Activated CD4-positive, alpha-beta T cell treated with anti-CD3 and anti-CD28 coated beads, Interleukin-2, amount 10 ng/mL, durations not matched to agents 7 days and 5 days (primary cell): Measurements from ENCODE around the gene ST6GALNAC3. TPM values are rescaled to one million over a fixed set of nuclear protein-coding genes. Genes with fewer than 3 reads are reported as not detected.

ENCODE experiments used
- CTCF ChIA-PET: fragments of 350-600 bp; sonication (Branson Sonifier 250); formaldehyde crosslinking; loops from one replicate; lab custom pipeline; 2021; ENCODE audit warnings: antibody characterized with exemption; lab: Charles Lee
- POLR2A ChIA-PET: fragments of 350-600 bp; sonication (Branson Sonifier 250); formaldehyde crosslinking; loops from one replicate; lab custom pipeline; 2021; ENCODE audit warnings: antibody characterized with exemption; lab: Charles Lee
- DNase-seq: peaks from one replicate; pipeline ENCODE4 v3.0.0-alpha.2; 2020
- H3K27ac Mint-ChIP-seq: one replicate; pipeline ENCODE4 v1.8.0; 2021; ENCODE audit warnings: mild to moderate bottlenecking, moderate library complexity, mixed read lengths
- H3K27me3 Mint-ChIP-seq: one replicate; pipeline ENCODE4 v1.8.0; 2021; ENCODE audit warnings: mixed read lengths
- H3K36me3 Mint-ChIP-seq: one replicate; pipeline ENCODE4 v1.8.0; 2021; ENCODE audit warnings: low read depth, mixed read lengths
- H3K4me1 Mint-ChIP-seq: one replicate; pipeline ENCODE4 v1.8.0; 2021; ENCODE audit warnings: mixed read lengths
- H3K4me3 Mint-ChIP-seq: one replicate; pipeline ENCODE4 v1.8.0; 2021; ENCODE audit warnings: mild to moderate bottlenecking, moderate library complexity, mixed read lengths
- H3K9me3 Mint-ChIP-seq: one replicate; pipeline ENCODE4 v1.8.0; 2021; ENCODE audit warnings: mixed read lengths
- total RNA-seq, 2 experiments: library from RNA; stranded (reverse); gene quantifications; one replicate each; pipeline ENCODE4 v1.2.3, GENCODE V29; 2021

ST6GALNAC3 gene
- total RNA-seq, 2 experiments from 2014 or later: 0.02 to 0.25 TPM

DNA sequence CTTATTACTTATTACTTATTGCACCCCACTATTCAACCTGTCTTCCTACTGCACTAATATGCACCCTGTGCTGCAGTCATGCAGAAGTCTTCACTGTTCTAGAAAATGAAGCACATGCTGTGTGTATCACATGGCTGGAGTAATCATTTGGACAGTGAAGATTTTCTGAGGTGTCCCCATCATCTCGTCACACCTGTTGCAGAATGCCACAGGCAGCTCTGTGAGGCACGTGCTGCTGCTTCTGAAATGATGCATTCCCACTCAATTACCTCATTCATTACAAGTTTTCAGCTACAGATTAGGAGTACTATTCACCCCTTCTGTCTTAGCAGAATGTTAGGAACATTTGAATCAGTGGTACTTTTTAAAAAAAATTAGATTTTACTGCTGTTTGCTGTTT is 467.1 kb downstream of the ST6GALNAC3 start:
- ChIA-PET POLR2A (no interaction called here), CTCF (no interaction called here)
- no peaks in the 10 kb centered on the region for H3K4me1 Mint-ChIP-seq
- no peak for DNase-seq
- no peak overlapping the region for H3K27ac Mint-ChIP-seq
- no peaks in the 10 kb centered on the region for H3K36me3 Mint-ChIP-seq
- peaks cover 3% of the 10 kb centered on the region for H3K27me3 Mint-ChIP-seq
- H3K9me3 Mint-ChIP-seq: no peaks in the 10 kb centered on the region
- H3K4me3 Mint-ChIP-seq: no peak overlapping the region

DNA sequence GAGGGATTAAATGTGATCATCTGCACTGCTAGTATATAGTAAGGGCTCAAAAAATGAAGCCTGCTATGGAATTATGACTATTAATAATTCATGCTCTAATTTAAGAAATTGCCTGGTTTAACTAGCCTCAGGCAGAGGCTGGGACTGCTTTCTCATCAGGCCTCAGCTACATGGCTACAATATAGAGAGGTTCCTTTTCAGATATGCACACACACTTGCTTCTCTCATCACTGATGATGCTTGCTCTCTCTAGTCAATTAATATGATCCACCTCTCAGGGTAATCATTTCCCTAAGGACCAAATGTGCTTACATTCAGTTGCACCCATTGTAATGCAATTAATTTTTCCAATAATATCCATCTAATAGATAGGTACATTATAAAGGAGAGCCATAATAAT is 467.8 kb downstream of the ST6GALNAC3 start:
- CTCF ChIA-PET: no interaction called here
- Mint-ChIP-seq H3K9me3 (no peaks in the 10 kb centered on the region), H3K4me1 (no peaks in the 10 kb centered on the region), H3K27me3 (peaks cover under 1% of the 10 kb centered on the region), H3K4me3 (no peak overlapping the region), H3K36me3 (no peaks in the 10 kb centered on the region), H3K27ac (no peak overlapping the region)
- POLR2A ChIA-PET: no interaction called here
- DNase-seq: no peak

DNA sequence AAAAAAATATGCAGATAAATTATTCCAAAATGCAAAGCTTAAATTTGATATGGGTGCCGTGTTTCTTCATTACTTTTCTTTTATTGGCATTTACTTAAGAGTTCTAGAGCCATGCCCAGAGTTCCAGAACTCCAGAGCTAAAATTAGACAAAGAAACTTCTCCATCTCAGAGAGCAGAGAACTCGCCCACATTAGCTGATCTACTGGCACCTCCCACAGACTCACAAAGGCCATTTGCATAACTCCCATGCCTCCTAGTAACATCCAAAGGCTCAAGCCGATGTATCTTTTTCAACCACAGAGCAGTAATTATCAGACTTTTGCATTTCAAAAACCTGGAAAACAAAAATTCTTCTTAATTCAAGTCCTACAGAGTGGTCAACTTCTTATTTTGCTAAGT is 468.9 kb downstream of the ST6GALNAC3 start:
- Mint-ChIP-seq H3K36me3 (no peaks in the 10 kb centered on the region), H3K4me3 (no peak overlapping the region), H3K4me1 (no peaks in the 10 kb centered on the region), H3K27me3 (no peaks in the 10 kb centered on the region), H3K9me3 (no peaks in the 10 kb centered on the region), H3K27ac (no peak overlapping the region)
- CTCF ChIA-PET: no interaction called here
- POLR2A ChIA-PET: no interaction called here
- no peak for DNase-seq

DNA sequence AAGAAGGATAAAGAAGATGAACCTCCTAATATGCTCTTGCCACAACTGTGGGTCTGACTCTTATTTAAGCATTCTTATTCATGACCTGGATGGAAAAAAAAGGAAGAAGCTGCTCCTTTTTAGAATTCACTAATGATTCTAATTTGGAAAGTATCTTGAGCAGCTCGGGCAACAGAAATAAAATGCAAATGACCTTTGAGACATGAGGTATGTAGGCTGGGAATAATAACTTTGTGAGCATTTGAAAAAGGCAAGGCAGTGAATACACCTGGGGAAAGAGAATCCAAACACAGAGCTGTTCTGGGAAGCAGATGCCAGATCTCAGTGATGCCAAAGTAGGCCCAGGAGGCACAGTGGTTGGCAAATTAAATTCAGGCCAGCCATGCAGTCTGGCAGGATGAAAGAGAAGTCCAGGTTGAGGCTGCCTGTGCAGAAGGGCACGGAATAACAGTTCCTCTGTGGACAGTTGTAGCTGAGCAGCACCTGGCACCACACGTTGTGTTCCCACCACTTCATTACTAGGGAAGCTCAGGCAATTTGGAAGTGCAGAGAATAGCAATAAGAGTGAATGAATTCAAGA is 471.9 kb downstream of the ST6GALNAC3 start:
- Mint-ChIP-seq H3K27ac (no peak overlapping the region), H3K36me3 (no peaks in the 10 kb centered on the region), H3K27me3 (no peaks in the 10 kb centered on the region), H3K4me1 (no peaks in the 10 kb centered on the region), H3K4me3 (no peak overlapping the region), H3K9me3 (no peaks in the 10 kb centered on the region)
- ChIA-PET POLR2A (interaction anchor here (0.6 kb wide), 1 partner anchor 266 kb away, joined by 3 read pairs; no protein-coding TSS in a partner anchor), CTCF (no interaction called here)
- DNase-seq: no peak

DNA sequence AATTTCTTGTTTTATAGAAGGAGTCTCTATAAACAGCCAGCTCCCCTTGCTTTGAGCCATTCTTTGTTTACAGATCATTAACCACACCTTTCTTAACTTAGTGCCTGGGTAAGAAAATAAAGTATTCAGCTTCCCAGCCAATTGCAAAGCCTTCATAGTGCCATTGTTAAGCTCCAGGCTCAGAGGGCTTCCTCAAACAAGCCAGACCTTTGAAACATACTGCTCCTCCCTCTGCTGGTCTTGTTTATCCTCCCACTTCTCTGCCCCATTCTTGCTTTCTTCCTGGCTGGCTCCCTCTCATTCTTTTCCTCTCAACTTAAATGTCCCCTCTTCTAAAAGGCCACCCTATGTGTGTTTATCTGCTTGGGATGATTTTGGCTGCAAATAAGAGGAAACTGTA is 473.4 kb downstream of the ST6GALNAC3 start:
- CTCF ChIA-PET: interaction anchor here (0.7 kb wide), 1 partner anchor 219 kb away, joined by 6 read pairs; no protein-coding TSS in a partner anchor
- no peaks in the 10 kb centered on the region for H3K27me3 Mint-ChIP-seq
- POLR2A ChIA-PET: no interaction called here

DNA sequence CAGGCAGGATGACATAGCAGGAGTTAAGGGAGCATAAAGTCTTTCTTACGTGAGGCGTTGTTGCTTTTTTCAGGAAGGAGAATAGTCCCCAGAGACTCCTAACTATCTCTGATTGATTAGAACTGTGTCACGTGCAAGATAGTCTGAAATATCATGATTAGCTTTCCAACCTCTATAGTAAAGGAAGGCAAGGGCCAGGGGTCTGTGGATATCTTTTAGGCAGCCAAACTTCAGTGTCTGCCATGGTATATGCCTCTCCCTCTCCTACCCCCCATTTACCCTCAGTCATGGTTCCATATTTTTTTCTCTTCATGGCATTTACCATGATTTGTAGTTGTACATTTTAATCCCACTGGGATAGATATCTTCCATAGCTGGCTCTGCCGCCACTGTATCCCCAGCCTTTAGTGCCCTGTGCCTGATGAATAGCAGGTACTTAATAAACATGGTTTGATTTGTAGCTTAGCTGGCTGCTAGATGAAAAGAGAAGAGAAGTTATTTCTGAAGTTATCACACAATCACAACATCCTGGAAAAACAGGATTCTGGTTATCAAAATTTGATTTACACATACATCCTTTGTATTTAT is 474.1 kb downstream of the ST6GALNAC3 start:
- H3K27ac Mint-ChIP-seq: no peak overlapping the region
- POLR2A ChIA-PET: no interaction called here
- H3K4me3 Mint-ChIP-seq: no peak overlapping the region
- no peaks in the 10 kb centered on the region for H3K36me3 Mint-ChIP-seq
- H3K9me3 Mint-ChIP-seq: no peaks in the 10 kb centered on the region
- CTCF ChIA-PET: no interaction called here
- H3K4me1 Mint-ChIP-seq: no peaks in the 10 kb centered on the region
- no peaks in the 10 kb centered on the region for H3K27me3 Mint-ChIP-seq
- no peak for DNase-seq

More for the DNA sequence above, 473.4 kb downstream of the ST6GALNAC3 start:
- no peak overlapping the region for H3K4me3 Mint-ChIP-seq
- H3K27ac Mint-ChIP-seq: no peak overlapping the region
- no peak for DNase-seq
- H3K9me3 Mint-ChIP-seq: no peaks in the 10 kb centered on the region
- no peaks in the 10 kb centered on the region for H3K36me3 Mint-ChIP-seq
- no peaks in the 10 kb centered on the region for H3K4me1 Mint-ChIP-seq

DNA sequence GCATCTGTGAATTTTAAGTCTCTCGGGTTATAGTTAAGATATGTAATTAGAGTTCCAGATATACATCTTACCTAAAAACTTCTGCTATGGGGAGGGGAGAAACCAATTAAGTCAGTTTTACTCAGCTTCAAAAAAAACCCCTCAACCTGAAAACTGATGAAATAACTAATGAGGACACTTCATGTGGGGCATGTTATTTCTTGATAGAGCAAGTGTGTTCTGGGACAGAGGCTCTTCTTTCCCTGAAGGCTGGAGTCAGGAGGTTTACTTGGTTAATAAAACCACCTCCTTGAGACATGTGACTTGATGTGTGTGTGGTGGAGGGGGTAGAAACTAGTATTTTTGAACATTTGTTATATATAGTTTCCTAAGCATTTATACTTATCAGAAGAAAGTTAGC is 479.7 kb downstream of the ST6GALNAC3 start:
- Mint-ChIP-seq H3K4me3 (no peak overlapping the region), H3K4me1 (no peaks in the 10 kb centered on the region), H3K27me3 (no peaks in the 10 kb centered on the region), H3K36me3 (no peaks in the 10 kb centered on the region), H3K9me3 (no peaks in the 10 kb centered on the region), H3K27ac (no peak overlapping the region)
- no peak for DNase-seq
- CTCF ChIA-PET: no interaction called here
- POLR2A ChIA-PET: no interaction called here

DNA sequence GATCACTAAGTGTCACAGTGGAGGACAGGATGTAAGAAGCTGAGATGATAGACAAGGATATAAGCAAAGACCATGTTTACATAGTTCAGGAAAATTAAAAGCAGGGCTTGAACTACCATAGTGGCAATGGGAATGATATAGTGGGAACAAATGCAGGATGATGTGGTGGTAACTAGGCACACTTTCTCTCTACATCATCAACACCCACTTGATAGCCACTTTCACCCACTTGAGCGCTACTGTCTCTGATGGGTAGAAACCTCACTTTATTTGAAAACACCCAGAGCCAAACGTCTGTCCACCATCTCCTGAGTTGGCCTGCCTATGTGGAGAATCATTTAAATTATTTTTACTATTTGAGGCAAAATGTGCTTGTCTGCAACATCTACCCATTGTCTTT is 487.7 kb downstream of the ST6GALNAC3 start:
- CTCF ChIA-PET: no interaction called here

DNA sequence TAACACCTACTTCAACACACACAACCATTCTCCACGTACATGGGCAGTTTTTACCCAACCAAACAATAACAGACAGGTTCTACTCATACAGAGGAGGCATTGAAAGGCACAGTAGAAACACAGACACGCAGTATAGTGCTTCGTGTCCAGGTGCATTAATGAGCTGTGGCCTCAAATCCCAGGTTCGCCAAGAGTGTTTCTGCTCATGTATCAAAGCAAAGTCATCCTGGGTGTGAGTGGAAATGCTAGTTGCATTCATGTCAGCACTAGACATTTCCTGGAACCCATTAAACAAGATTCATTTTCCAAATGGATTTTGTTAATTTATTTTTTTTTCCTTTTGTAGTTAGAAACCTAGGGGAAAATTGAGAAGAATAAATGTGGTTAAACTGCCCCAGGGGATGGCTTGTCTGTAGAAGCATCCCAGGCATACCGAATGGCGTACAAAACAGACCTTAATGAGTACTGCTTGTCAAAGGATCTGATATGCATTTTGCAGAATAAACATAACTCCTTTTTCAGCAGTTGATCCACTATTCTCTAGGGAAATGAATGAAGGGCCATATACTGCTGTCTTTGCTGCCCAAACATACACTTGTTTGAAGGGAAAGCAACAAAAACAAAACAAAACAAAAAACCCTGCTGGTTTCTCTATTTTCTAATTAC is 494.2 kb downstream of the ST6GALNAC3 start:
- POLR2A ChIA-PET: no interaction called here
- H3K4me3 Mint-ChIP-seq: no peak overlapping the region
- H3K27me3 Mint-ChIP-seq: no peaks in the 10 kb centered on the region
- H3K4me1 Mint-ChIP-seq: no peaks in the 10 kb centered on the region
- CTCF ChIA-PET: no interaction called here
- H3K36me3 Mint-ChIP-seq: no peaks in the 10 kb centered on the region
- DNase-seq: no peak
- no peaks in the 10 kb centered on the region for H3K9me3 Mint-ChIP-seq
- H3K27ac Mint-ChIP-seq: no peak overlapping the region

More for the DNA sequence above, 487.7 kb downstream of the ST6GALNAC3 start:
- POLR2A ChIA-PET: no interaction called here
- Mint-ChIP-seq H3K4me3 (no peak overlapping the region), H3K36me3 (no peaks in the 10 kb centered on the region), H3K27ac (no peak overlapping the region), H3K27me3 (peaks cover 4% of the 10 kb centered on the region), H3K9me3 (no peaks in the 10 kb centered on the region), H3K4me1 (no peaks in the 10 kb centered on the region)
- no peak for DNase-seq

DNA sequence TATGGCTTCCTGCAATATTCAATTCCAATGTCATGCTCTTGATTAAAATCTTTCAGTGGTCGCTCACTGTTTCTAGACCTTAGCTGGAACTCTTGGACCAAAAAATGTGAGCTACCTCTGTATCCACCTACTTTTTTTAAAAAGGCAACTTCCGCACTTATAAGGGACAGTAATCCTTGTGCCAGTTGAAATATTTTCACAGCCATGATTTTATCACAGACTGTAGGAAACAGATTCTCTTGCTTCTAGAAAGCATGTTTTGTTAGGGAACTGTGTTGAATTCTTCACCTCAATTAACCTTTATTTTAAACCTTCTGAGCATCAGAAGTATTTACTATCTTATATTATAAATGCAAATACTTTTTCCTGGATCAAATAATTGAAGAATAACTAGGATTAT is 496.7 kb downstream of the ST6GALNAC3 start:
- ChIA-PET CTCF (no interaction called here), POLR2A (no interaction called here)
- no peak overlapping the region for H3K4me3 Mint-ChIP-seq
- DNase-seq: no peak
- H3K9me3 Mint-ChIP-seq: no peaks in the 10 kb centered on the region
- H3K27me3 Mint-ChIP-seq: no peaks in the 10 kb centered on the region
- H3K4me1 Mint-ChIP-seq: no peaks in the 10 kb centered on the region
- no peak overlapping the region for H3K27ac Mint-ChIP-seq
- H3K36me3 Mint-ChIP-seq: no peaks in the 10 kb centered on the region

DNA sequence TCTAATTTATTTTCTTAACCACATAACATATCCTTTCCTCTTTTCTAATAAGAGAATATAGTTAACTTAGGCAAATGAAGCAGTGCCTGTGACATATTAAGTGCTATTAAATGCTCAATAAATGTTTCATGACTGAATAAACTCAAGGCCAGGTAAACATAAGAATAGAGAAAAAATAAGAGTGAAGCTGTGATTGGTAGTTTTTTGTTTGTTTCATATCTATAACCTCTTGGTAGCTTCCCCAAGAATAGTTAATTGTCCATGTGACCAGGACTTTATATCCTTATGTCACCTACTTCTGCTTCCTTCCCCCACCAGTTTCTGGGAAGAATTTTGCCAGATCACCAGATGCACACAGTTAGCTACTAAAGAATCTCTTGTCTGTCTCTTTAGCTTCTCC is 497.7 kb downstream of the ST6GALNAC3 start:
- Mint-ChIP-seq H3K27ac (no peak overlapping the region), H3K4me3 (no peak overlapping the region), H3K9me3 (no peaks in the 10 kb centered on the region), H3K27me3 (no peaks in the 10 kb centered on the region), H3K4me1 (peaks cover 2% of the 10 kb centered on the region), H3K36me3 (no peaks in the 10 kb centered on the region)
- CTCF ChIA-PET: interaction anchor here (0.5 kb wide), 1 partner anchor 379 kb away, joined by 3 read pairs; no protein-coding TSS in a partner anchor
- POLR2A ChIA-PET: no interaction called here
- DNase-seq: no peak

DNA sequence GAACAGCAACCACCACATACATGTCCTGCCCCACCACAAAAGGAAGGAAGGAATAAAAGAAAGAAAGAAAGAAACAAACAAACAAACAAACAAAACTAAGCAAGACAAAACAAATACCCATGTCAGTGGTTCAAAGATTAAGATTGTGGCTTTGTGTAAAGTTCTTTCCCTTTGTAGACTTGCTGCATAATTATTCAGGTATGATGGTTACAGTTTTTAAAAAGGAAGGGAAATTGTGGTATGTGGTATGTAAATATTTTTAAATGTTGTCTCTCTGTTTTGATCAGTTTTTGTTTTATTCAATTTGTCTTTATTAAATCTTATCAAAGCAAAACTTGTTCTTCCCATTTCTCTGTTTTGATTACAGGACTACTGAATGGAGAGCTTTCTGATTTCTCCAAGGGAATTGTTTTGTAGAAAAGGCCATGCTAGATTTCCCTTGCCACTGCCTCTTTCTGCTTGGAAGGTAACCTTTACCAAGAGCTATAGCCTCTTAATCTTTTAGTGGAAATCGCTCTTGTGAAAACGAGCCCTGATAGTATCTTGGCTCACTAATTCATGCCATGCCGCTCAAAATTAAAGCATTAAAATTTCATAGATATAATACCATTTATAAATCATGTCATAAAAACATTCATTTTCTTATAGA is 502.5 kb downstream of the ST6GALNAC3 start:
- no peak overlapping the region for H3K4me3 Mint-ChIP-seq

DNA sequence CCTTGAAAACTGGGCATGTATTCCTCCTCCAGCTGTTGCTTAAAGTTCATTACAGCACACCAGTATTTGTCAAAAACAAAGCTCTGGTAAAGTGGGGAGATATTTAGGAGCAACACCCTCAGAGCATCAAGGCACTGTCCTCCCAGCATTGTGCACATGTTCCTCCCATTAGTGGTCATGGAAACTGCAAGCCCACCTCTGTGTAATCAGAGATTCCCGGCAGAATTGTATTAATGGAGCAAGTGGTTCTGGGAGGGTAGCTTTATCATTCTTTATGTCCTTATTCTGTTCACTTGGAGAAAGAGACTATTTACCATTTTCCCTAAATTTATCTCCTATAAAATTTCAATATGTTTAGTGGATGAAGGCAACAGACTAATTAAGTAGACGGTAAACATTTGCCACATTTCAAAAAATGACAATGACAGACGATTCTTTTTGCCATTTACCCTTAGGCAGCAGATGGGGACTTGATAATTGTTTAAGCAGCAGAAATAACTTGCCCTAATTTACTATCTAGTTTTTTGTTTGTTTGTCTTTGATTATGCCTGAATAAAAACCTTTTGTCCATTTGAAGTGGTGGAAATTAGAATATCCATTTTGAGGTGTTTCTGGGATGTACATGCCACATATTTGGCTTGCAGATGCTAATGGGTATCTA is 503.1 kb downstream of the ST6GALNAC3 start:
- Mint-ChIP-seq H3K27ac (no peak overlapping the region), H3K4me1 (peaks cover 2% of the 10 kb centered on the region), H3K4me3 (no peak overlapping the region), H3K27me3 (no peaks in the 10 kb centered on the region), H3K9me3 (no peaks in the 10 kb centered on the region), H3K36me3 (no peaks in the 10 kb centered on the region)
- ChIA-PET POLR2A (no interaction called here), CTCF (no interaction called here)
- no peak for DNase-seq

More for the DNA sequence above, 502.5 kb downstream of the ST6GALNAC3 start:
- ChIA-PET POLR2A (no interaction called here), CTCF (interaction anchor here (0.5 kb wide), 1 partner anchor 1242 kb away, joined by 3 read pairs; no protein-coding TSS in a partner anchor)
- Mint-ChIP-seq H3K36me3 (no peaks in the 10 kb centered on the region), H3K4me1 (peaks cover 2% of the 10 kb centered on the region), H3K27me3 (no peaks in the 10 kb centered on the region), H3K27ac (no peak overlapping the region), H3K9me3 (no peaks in the 10 kb centered on the region)
- no peak for DNase-seq
